SJCRH30 (cell line): ENCODE measurements around the gene TPST1. TPM values are rescaled to one million over a fixed set of nuclear protein-coding genes. Genes with fewer than 3 reads are reported as not detected.

ENCODE experiments used
- DNase-seq, 2 experiments: peaks; one replicate each; pipeline ENCODE4 v3.0.0-alpha.2; 2015 to 2020
- H3K27ac ChIP-seq: fragments of 250-450 bp; sonication (Bioruptor Pico); 2 replicates; pipeline ENCODE4 v1.5.1; 2020; ENCODE audit warnings: mild to moderate bottlenecking, moderate library complexity
- H3K27me3 ChIP-seq: fragments of 250-450 bp; sonication (Bioruptor Pico); 2 replicates; pipeline ENCODE4 v1.5.1; 2020; ENCODE audit warnings: mild to moderate bottlenecking, moderate library complexity
- H3K36me3 ChIP-seq: fragments of 250-450 bp; sonication (Bioruptor Pico); 2 replicates; pipeline ENCODE4 v1.5.1; 2020; ENCODE audit warnings: mild to moderate bottlenecking, moderate library complexity
- H3K4me1 ChIP-seq: fragments of 250-450 bp; sonication (Bioruptor Pico); 2 replicates; pipeline ENCODE4 v1.5.1; 2020; ENCODE audit warnings: mild to moderate bottlenecking, moderate library complexity
- H3K4me3 ChIP-seq: fragments of 250-450 bp; sonication (Bioruptor Pico); 2 replicates; pipeline ENCODE4 v1.5.1; 2020; ENCODE audit warnings: mild to moderate bottlenecking, moderate library complexity
- H3K9me3 ChIP-seq: fragments of 250-450 bp; sonication (Bioruptor Pico); replicated peaks from 2 replicates; pipeline ENCODE4 v1.5.1; 2020; ENCODE audit warnings: mild to moderate bottlenecking, moderate library complexity
- total RNA-seq: library from RNA; depleted of rRNA; stranded (reverse); fragments of >200 nt; shearing (Covaris generic); gene quantifications from 2 replicates; pipeline ENCODE4 v1.2.3, GENCODE V29; 2014

TPST1 gene
- total RNA-seq, 1 experiment from 2014 or later, result 62.1 TPM

DNA sequence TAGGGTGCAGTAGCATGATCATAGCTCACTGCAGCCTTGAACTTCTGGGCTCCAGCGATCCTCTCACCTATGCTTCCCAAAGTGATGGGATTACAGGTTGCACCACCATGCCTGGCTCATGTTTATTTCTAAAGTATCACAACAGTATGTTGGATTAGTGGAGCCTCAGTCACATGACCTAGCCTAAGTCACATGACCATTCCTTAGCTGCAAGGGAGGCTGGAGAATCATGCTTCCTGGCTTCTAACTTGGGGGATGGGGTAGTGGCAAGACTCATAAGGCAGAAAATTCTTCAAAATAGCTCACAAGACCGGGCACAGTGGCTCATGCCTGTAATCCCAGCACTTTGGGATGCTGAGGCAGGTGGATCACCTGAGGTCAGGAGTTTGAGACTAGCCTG, 26.9 kb upstream of the TPST1 start:
- no peak overlapping the region for H3K27ac ChIP-seq
- H3K4me3 ChIP-seq, result no peak overlapping the region
- H3K36me3 ChIP-seq, result no peaks in the 10 kb centered on the region
- DNase-seq, result no peak
- no peaks in the 10 kb centered on the region for H3K9me3 ChIP-seq
- no peaks in the 10 kb centered on the region for H3K4me1 ChIP-seq
- no peaks in the 10 kb centered on the region for H3K27me3 ChIP-seq

DNA sequence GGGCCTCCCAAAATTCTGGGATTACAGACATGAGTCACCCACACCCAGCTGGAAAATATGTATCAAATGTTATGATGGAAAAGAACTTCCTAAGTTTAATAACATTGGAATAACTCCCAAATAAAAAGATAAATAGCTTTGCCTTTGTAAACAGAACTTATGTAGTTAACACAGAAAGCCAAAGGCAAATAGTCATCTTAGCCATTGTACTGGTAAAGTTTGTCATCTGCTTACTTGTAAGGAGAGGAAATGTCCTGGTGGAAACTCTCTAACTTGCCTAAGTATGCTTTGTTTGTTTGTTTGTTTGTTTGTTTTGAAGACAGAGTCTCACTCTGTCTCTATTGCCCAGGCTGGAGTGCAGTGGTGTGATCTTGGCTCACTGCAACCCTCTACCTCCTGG, 23.8 kb upstream of the TPST1 start:
- Histone ChIP-seq H3K36me3 (no peaks in the 10 kb centered on the region), H3K4me1 (no peaks in the 10 kb centered on the region), H3K27ac (no peak overlapping the region), H3K4me3 (no peak overlapping the region), H3K27me3 (no peaks in the 10 kb centered on the region), H3K9me3 (no peaks in the 10 kb centered on the region; the same call in 1 of the 2 replicates)
- no peak for DNase-seq

DNA sequence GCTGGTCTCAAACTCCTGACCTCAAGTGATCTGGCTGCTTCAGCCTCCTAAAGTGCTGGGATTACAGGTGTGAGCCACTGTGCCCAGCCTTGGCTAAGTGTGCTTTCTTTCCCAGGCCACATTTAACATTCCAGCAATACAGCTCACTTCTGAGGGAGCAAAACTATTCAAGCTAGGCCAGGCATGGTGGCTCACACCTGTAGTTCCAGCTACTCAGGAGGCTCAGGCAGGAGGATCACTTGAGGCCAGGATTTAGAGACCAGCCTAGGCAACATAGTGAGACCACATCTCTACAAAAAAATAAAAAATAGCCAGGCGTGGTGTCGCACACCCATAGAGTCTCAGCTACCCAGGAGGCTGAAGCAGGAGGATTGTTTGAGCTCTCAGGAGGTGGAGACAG, 23.3 kb upstream of the TPST1 start:
- H3K4me1 ChIP-seq, result no peaks in the 10 kb centered on the region
- H3K9me3 ChIP-seq, result no peaks in the 10 kb centered on the region; the same call in 1 of the 2 replicates
- DNase-seq, result no peak
- H3K27me3 ChIP-seq, result no peaks in the 10 kb centered on the region
- H3K4me3 ChIP-seq, result no peak overlapping the region
- no peaks in the 10 kb centered on the region for H3K36me3 ChIP-seq
- no peak overlapping the region for H3K27ac ChIP-seq

DNA sequence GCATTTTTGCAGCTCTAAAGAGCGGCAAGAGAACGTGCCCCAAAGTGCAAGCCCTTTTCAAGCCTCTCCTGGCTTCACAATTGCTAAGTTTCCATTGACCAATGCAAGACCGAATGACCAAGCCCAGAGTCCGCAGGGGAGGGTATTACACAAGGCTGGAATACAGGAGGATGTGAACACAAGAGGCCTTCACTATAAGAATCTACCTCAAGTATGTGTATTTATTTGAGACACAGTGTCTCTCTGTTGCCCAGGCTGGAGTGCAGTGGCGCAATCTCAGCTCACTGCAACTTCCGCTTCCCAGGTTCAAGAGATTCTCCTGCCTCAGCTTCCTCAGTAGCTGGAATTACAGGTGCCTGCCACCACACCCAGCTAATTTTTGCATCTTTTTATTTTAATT, 22.2 kb upstream of the TPST1 start:
- no peak for DNase-seq
- Histone ChIP-seq H3K27me3 (no peaks in the 10 kb centered on the region), H3K4me1 (no peaks in the 10 kb centered on the region), H3K9me3 (no peaks in the 10 kb centered on the region; the same call in 1 of the 2 replicates), H3K36me3 (no peaks in the 10 kb centered on the region), H3K27ac (no peak overlapping the region), H3K4me3 (no peak overlapping the region)

DNA sequence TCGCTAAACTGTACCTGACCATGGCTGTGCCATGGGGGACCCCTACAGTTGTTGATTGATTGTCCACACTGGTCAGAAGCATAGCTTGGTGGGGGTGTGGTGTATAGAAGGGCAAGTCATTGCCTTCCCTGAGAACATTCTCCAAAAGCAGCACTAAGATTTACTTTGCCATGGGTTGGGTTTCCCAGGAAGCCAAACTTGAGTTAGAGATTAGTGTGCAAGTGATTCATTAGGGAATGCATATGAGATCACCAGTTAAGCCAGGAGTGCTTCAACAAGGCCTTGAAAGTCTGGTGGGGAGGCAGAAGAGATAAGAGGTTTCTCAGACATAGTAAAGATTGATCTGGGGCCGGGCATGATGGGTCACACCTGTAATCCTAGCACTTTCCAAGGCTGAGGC, 21.4 kb upstream of the TPST1 start:
- H3K27ac ChIP-seq, result no peak overlapping the region
- H3K27me3 ChIP-seq, result no peaks in the 10 kb centered on the region
- no peaks in the 10 kb centered on the region for H3K36me3 ChIP-seq
- no peaks in the 10 kb centered on the region; the same call in 1 of the 2 replicates for H3K9me3 ChIP-seq
- no peak overlapping the region for H3K4me3 ChIP-seq
- peak in 1 of 2 experiments; percentile 20 for DNase-seq
- no peaks in the 10 kb centered on the region for H3K4me1 ChIP-seq

DNA sequence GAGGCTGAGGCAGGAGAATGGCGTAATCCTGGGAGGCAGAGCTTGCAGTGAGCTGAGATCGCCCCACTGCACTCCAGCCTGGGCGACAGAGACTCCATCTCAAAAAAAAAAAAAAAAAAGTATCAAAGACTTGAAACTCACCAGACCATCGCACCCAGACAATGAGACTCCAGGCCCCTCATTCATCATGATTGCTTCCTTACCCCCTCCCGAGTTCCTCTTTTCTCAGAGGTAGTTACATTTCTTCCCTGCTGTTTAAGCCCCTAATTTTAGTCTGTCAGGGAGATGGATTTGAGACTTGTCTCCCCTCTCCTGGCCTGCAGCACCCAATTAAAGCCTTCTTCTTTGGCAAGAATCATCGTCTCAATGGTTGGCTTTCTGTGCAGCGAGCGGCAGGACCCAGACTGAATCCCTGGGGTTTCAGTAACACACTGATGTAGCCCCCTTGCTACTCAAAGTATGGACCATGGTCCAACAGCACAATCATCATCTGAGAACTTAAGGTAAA, 19.4 kb upstream of the TPST1 start:
- no peak overlapping the region for H3K4me3 ChIP-seq
- no peaks in the 10 kb centered on the region; the same call in 1 of the 2 replicates for H3K9me3 ChIP-seq
- H3K4me1 ChIP-seq, result no peaks in the 10 kb centered on the region
- DNase-seq, result no peak
- H3K36me3 ChIP-seq, result no peaks in the 10 kb centered on the region
- no peaks in the 10 kb centered on the region for H3K27me3 ChIP-seq
- no peak overlapping the region for H3K27ac ChIP-seq

DNA sequence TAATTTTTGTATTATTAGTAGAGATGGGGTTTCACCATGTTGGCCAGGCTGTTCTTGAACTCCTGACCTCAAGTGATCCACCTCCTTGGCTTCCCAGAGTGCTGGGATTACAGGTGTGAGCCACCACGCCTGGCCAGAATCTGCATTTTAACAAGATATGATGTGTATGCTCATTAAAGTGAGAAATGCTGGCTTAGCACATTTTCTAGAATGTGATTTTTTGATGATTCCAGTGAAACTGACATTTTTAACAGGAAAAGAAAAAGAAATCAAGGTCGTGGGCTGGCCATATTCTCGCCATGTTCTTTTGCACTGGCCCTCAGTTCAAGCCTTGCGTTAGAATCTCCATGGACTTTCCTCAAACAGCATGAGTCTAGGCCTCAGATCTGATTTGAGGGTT, 18.1 kb upstream of the TPST1 start:
- Histone ChIP-seq H3K4me1 (no peaks in the 10 kb centered on the region), H3K9me3 (no peaks in the 10 kb centered on the region; the same call in 1 of the 2 replicates), H3K4me3 (no peak overlapping the region), H3K36me3 (no peaks in the 10 kb centered on the region), H3K27me3 (no peaks in the 10 kb centered on the region), H3K27ac (no peak overlapping the region)
- DNase-seq, result no peak

DNA sequence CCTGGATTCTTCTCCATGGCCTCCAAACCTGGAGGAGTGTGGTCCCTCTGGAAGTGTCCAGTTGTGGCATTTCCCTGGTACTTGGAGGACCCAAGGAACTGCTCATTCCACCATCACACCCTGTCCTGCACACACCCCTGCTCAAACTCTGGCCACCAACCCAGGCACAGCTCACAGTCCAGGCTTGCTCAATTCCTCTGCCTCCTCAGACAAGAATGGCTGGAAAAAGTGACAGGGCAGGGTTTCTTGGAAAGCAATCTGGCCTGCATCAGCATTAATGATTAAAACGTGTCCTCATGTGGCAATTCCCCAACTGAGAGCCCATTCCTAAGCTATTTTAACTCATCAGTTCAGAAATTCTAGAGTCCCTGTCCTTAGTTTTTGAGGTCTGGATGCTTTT, 17.2 kb upstream of the TPST1 start:
- DNase-seq, result no peak
- Histone ChIP-seq H3K27ac (no peak overlapping the region), H3K36me3 (no peaks in the 10 kb centered on the region), H3K4me3 (no peak overlapping the region), H3K27me3 (no peaks in the 10 kb centered on the region), H3K4me1 (no peaks in the 10 kb centered on the region), H3K9me3 (no peaks in the 10 kb centered on the region; the same call in 1 of the 2 replicates)

DNA sequence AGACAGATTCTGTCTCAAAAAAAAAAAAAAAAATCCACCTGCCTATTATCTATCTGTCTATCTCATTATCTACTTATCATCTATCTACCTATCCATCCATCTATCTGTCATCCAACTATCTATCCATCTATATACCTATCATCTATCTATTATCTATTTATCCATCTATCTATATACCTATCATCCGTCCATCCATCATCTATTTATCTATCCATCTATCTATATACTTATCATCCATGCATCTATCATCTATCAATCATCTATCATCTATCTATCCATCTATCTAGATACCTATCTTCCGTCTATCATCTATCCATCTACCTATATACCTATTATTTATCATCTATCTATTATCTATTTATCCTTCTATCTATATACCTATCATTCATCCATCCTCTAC, 16.5 kb upstream of the TPST1 start:
- no peaks in the 10 kb centered on the region; the same call in 1 of the 2 replicates for H3K9me3 ChIP-seq
- H3K36me3 ChIP-seq, result no peaks in the 10 kb centered on the region
- H3K27me3 ChIP-seq, result no peaks in the 10 kb centered on the region
- no peaks in the 10 kb centered on the region for H3K4me1 ChIP-seq
- H3K27ac ChIP-seq, result no peak overlapping the region
- H3K4me3 ChIP-seq, result no peak overlapping the region
- DNase-seq, result no peak

DNA sequence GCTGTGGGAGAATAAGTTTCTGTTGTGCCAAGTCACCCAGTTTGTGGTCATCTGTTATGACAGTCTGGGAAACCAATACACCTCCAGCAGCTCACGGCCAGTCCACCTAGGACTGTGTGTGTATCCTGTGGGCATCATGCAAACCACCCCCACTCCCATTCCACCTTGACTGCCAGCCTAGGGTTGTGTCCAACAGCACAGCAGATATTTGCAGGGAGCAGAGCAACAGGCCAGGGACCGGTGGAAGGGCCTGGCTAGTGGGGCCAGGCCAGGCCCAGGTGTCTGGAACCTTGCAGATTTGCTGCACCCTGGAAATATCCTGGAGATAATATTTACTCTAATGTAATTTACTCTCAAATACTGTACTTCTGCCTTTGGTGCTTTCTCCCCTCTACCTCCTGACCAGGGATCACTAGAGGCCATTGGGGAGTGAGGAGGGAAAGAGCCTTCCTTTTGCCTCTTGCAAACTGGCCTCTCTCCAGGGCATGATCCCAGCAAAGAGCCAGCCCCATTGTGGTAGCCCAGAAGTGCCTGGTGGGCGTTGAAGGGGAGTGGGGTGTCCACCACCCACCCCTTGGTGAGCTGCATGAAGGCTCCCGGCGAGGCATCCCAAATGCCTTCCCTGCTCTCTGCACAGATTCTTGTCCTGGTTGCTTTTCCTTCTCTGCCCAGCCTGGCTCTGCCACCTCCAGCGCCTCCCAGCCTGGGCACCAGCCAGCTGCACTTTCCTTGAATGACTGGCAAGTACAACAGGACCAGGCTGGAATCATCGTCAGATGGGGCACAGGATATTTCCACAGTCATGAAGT, 15.2 kb upstream of the TPST1 start:
- Histone ChIP-seq H3K36me3 (no peaks in the 10 kb centered on the region), H3K27ac (no peak overlapping the region), H3K4me1 (no peaks in the 10 kb centered on the region), H3K9me3 (no peaks in the 10 kb centered on the region; the same call in 1 of the 2 replicates), H3K4me3 (no peak overlapping the region), H3K27me3 (no peaks in the 10 kb centered on the region)
- no peak for DNase-seq

DNA sequence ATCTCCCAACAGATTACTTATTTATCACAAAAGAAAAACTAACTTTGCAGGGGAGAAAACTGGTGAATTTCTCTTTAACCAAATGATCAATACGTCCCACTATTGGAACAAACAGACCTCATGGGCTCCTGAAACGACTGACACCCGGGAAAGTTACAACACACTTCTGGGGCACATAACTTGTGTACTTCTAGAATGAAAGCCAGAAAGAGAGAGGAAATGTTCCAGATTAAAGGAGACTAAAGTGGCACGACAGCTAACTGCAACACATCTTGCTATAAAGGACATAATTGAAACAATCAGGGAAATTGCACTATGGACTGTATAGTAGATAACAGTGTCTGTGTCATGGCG, 14.7 kb upstream of the TPST1 start:
- Histone ChIP-seq H3K27me3 (no peaks in the 10 kb centered on the region), H3K4me3 (no peak overlapping the region), H3K9me3 (no peaks in the 10 kb centered on the region; the same call in 1 of the 2 replicates), H3K36me3 (no peaks in the 10 kb centered on the region), H3K27ac (no peak overlapping the region), H3K4me1 (no peaks in the 10 kb centered on the region)
- DNase-seq, result no peak

DNA sequence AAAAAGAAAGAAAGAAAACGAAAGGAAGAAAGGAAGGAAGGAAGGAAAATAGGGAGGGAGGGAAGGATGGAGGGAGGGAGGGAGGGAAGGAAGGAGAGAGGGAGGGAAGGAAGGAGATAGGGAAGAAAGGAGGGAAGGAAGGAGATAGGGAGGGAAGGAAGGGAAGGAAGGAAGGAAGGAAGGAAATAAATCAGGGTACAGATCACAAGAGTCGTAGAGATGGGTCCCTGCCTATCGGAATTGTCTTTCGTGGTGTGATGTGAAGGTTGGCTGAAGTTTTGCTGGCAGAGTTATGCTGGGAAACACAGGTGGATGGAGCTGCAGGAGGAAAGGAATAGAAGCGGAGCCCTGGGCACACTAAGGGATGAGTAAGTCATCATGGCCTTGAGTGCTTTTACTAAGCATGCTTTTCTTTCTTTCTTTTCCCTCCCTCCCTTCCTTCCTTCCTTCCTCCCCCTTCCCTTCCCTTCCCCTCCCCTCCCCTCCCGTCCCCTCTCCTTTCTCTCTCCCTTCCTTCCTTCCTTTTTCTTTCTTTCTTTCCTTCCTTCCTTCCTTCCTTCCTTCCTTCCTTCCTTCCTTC, 11.9 kb upstream of the TPST1 start:
- H3K27ac ChIP-seq, result no peak overlapping the region
- no peak for DNase-seq
- H3K9me3 ChIP-seq, result no peaks in the 10 kb centered on the region
- no peaks in the 10 kb centered on the region for H3K36me3 ChIP-seq
- H3K4me1 ChIP-seq, result peaks cover 5% of the 10 kb centered on the region
- H3K4me3 ChIP-seq, result no peak overlapping the region
- no peaks in the 10 kb centered on the region for H3K27me3 ChIP-seq

DNA sequence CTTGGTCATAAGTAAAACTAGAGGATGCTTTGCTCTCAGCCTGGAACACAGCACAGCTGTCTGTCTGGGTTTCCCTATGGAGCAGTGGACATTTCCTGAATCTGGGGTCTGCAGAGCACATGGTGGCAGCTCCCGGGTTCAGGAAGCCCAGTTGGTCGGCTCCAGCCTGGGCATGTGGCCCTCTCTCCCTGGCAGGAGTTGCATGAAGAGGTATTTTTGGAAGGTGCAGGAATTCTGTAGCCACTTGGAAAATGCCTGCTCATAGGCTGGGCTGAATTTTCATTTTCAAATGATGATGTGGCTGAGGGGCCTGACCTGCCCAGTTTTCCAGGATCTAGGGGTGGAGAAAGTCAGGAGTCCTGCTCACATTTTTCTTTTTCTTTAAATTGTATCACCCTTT, 6.7 kb upstream of the TPST1 start:
- H3K4me3 ChIP-seq, result no peak overlapping the region
- H3K4me1 ChIP-seq, result peaks cover 8% of the 10 kb centered on the region
- DNase-seq, result peak; percentile 16 to 40
- H3K27ac ChIP-seq, result no peak overlapping the region
- no peaks in the 10 kb centered on the region for H3K36me3 ChIP-seq
- H3K9me3 ChIP-seq, result no peaks in the 10 kb centered on the region
- H3K27me3 ChIP-seq, result no peaks in the 10 kb centered on the region

DNA sequence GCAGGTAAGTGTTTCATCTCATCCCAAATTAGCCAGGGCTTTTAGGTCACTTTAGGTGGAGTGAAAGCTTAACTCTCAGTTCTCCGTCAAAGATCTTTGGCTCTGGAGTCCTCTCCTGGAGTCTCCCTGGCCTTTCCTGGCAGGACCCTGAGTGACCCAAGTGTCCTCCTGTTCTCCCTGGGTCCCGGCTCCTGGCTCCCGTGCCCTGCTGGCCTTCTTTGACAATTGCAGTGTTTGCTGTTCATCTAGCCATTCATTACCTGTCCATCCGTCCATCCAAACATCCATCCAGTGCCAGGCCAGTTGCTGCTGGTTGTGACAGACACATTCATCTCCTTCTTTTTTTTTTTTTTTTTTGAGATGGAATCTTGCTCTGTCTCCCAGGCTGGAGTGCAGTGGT, 6.2 kb upstream of the TPST1 start:
- H3K36me3 ChIP-seq, result no peaks in the 10 kb centered on the region
- no peak for DNase-seq

DNA sequence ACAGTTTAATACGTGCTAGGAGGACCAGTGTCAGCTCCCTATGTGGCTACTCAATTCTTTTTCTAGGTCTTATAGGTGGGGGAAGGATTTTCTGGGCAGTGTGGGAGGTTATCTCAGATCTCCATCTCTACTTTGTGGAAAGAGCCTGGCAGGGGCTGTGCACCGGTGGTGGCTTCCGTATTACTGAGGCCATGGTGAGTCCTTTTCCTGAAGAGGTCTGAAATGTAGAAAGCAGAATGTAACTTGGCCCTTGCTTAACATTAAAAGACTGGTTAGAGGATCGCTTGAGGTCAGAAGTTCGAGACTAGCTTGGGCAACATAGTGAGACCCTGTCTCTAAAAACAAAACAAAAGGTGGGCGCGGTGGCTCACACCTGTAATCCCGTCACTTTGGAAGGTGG, 2.7 kb upstream of the TPST1 start:
- H3K9me3 ChIP-seq, result no peaks in the 10 kb centered on the region
- H3K27me3 ChIP-seq, result no peaks in the 10 kb centered on the region
- peaks cover 12% of the 10 kb centered on the region for H3K4me1 ChIP-seq
- H3K36me3 ChIP-seq, result no peaks in the 10 kb centered on the region
- no peak overlapping the region for H3K4me3 ChIP-seq
- no peak overlapping the region for H3K27ac ChIP-seq
- no peak for DNase-seq

More for the DNA sequence above, 6.2 kb upstream of the TPST1 start:
- Histone ChIP-seq H3K27me3 (no peaks in the 10 kb centered on the region), H3K4me3 (no peak overlapping the region), H3K9me3 (no peaks in the 10 kb centered on the region), H3K27ac (no peak overlapping the region), H3K4me1 (peaks cover 8% of the 10 kb centered on the region)
